NCI-H1694 (cell line): ENCODE results near the gene CIDEB.
"Not testable (repeated sequence)": the region's sequence is repeated elsewhere in the genome, so short reads cannot be mapped to it uniquely, and the experiment has no call there.

Experiments
- DNase-seq: peaks from one replicate; lab custom pipeline; 2025; lab: John Stamatoyannopoulos, UW

CIDEB gene, protein sequence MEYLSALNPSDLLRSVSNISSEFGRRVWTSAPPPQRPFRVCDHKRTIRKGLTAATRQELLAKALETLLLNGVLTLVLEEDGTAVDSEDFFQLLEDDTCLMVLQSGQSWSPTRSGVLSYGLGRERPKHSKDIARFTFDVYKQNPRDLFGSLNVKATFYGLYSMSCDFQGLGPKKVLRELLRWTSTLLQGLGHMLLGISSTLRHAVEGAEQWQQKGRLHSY

DNA sequence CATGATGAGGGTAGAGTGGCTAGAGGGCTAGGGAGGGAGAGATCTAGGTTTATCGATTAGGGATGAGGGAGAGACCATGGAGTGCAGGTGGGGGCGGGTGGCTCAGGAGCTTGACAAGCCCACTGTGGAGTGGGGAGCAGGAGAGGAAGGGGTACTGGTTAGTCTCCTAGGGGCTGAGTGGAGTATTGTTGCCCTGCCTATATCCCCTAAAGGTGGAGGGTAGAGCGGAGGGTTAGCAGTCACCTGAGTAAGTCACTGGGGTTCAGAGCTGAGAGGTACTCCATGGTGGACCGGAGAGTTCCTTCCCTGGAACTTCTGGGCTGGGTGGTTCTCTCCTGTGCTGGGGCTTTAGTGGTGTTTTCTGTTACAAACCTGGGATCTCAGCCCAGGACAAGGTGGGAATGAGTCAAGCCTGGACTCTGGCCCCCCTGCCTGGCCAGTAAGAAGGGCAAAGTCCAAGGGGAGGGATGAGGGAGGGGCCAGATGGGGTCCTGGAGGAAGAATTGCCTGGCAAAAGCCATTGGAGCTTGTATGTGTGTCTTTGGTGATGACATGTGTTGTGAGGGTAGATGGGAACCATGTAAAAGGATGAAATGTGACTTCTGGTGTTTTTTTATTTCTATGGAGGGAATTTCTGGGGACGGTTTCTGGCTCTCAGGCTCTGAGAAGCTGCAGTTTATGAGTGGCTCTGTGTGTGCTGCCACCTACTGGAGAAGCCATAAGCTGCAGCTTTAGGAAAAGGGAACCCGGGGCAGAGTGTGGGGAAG, at the start of gene CIDEB:
CIDEB (minus strand) TSS at position 403 of the 767 bp plus-strand sequence; CDS start at position 284, 119 bp downstream.
- peak; percentile 57 for DNase-seq

DNA sequence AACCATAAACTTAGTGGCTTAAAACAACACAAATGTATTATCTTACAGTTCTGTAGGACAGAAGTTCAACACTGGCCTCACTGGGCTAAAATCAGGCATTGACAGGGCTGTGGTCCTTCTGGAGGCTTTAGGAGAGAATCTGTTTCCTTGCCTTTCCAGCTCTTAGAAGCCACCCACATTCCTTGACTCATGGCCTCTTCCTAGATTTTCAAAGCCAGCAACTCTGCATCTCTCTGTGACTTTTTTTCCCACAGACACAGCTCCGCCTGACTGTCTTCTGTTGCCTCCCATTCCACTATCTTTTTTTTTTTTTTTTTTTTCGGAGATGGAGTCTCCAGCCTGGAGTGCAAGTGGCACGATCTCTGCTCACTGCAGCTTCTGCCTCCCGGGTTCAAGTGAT, 48.4 kb upstream of the CIDEB start:
- no peak for DNase-seq

DNA sequence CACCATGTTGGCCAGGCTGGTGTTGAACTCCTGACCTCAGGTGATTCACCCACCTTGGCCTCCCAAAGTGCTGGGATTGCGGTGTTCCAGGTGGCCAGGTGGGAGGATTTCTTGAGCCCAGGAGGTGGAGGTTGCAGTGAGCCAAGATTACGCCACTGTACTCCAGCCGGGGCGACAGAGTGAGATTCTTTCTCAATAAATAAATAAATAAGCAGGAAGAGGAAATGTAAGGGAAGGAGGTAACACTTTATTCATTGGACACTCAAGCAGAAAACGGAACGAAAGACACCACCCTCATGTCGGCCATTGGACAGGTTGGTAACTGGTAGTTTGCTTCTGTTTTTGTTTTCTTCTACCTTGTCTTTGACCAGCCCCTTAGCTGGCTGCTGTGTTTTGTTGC, 47.2 kb upstream of the CIDEB start:
- DNase-seq = no peak

DNA sequence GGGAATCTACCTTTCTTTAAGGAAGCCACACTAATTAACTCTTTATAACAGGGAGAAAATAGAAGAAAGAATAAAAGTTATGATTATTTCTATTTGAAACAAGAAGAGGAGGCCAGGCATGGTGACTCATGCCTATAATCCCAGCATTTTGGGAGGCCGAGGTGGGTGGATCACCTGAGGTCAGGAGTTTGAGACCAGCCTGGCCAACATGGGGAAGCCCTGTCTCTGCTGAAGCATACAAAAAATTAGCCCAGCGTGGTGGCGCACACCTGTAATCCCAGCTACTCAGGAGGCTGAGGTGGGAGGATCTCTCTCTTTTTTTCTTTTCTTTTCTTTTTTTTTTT, 46.7 kb upstream of the CIDEB start:
- not testable (repeated sequence) for DNase-seq

DNA sequence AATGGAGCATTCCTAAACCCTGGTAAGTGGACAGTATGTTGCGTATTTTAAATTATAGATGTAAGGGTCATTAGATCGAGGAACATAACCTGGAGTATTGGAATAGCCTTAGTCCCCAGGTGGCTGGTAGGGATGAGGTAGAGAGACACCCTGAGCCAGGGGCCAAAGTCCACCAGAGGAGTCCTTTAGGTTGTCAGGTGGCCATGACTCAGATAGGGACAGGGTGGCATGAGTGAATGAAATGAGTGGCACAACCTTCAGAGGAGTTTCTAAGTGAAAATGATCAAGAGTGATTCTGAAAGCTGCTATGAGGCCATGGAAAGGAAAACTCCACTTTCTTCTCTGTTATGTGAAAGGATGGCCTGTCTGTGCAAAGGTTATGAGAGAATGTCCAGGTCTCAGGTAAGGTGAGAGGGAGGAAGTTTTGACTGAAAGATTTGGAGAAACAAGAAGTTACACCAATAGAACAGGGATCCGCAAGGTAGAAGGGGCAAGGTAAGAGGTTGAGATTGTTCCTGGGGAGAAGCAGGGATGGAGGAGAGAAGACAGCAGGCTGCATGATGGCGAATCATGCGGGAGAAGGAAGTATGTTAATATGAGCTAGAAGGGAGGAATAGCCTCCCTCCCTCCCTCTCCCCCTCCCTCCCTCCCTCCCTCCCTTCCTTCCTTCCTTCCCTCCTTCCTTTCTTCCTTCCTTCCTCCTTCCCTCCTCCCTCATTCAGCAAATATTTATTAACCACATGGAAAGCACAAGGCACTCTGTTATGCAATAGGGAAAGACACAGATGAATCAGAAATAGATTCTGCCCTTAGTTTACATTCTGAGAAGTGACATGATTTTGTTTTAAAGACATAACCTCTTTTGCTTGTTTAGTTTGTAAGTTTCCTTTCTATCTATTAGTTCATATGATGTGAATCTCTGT, 46.0 kb upstream of the CIDEB start:
- DNase-seq = no peak

DNA sequence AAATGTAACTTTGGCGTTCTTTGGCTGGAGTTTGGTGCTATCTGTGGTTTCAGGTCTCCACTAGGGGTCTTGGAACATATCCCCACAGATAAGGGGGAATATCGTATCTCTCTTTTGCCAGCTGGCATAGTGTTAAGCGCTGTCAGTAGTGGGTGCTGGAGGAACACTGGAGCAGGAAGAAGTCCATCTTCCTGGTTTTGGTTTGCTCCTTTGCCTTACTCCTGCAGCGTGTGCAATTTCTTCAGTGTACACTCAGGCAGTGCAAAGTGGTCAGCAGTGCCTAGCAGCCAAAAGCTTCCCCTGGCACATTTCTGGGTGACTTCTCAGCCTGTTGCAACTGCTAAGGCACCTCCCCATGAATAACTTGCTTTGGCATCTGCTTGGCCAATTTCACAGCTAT, 43.7 kb upstream of the CIDEB start:
- DNase-seq = no peak

DNA sequence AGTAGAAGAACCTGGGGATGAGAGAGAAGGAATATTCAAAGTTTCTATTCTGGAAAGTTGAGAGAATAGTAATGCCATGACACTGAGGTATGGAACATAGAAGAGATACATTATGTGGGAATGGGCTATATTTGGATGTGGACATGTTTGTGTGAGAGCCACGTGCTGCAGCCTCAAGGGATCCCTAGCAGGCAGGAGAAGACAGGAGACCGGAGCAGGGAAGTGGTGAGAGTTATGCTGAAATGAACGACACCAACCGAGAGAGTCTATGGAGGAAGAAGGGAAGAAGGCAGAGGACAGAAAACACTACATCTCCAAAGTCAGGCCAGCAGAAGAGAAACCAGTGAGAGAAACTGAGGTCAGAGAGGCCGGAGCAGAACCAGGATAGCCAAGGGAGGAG, 42.0 kb upstream of the CIDEB start:
- no peak for DNase-seq

DNA sequence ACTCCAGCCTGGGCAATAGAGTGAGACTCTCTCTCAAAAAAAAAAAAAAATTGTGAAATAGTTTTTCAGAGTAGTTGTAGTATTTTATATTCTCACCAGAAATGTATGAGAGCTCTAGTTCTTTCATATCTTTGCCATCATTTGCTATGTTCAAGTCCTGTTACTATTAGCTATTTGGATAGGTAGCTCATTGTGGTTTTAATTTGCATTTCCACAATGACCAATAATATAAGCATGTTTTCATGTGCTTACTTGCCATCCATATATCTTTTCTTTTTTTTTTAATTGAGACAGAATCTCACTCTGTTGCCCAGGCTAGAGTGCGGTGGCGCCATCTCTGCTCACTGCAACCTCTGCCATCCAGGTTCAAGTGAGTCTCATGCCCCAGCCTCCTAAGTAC, 40.4 kb upstream of the CIDEB start:
- no peak for DNase-seq

DNA sequence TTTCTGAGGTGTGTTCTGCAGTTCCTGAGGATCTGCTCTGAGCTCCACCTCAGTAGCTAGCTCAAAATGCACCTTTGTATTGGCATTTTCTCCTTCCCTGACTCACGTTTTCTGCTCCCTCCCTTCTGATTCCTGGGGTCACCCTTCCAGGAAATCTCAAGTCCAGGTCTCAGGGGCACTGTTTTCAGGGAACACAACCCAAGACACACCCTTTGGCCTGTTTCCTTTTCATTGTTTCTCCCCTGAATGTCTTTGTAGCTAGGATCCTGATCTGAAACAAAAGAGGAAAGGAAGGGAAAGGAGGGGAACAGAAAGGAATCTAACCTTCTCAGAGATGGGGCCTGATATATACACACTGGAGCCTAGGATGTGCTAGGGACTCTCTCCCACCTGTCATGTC, 39.4 kb upstream of the CIDEB start:
- no peak for DNase-seq

DNA sequence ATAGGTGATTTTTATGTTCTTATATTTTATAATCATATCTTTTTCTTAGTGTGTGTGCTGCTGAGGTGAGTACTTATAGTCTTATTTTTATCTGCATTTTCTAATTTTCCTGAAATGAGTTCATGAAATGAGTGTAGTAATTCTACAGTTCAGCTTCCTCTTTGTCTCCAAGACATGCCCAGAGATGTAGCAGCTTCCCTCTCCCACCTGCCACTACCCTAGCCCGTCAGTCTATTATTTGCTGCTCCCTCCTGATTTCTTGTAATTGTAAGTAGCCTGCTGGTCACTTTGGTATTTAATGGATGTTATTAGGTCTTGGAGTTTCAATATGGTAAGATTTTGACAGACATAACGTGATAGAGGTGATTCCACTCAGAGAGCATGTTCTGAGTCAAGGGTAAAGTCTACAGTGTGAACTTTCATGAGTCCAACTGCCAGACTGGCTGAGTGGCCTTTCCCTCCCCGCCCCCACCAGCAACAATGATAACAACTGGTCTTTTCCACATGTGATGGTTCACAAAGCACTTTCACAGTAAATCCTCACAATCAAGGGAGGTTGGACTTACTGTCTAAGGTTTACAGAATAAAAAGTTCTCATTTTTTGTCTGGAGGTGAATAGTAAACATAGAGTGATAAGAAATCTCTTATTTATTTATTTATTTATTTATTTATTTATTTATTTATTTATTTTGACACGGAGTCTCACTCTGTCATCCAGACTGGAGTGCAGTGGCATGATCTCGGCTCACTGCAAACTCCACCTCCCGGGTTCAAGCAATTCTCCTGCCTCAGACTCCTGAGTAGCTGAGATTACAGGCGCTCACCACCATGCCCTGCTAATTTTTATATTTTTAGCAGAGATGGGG, 36.3 kb upstream of the CIDEB start:
- DNase-seq = no peak

DNA sequence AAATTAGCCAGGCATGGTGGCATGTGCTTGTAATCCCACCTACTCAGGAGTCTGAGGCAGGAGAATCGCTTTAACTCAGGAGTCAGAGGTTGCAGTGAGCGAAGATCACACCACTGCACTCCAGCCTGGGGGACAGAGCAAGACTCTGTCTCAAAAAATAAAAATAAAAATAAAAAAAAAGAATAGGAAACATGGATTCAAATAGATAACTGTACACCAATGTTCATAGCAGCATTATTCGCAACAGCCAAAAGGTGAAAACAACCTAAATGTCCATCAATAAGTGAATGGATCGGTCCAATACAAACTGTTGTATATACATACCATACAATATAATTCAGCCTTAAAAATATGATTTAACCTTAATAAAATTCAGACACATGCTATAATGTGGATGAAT, 35.1 kb upstream of the CIDEB start:
- no peak for DNase-seq

DNA sequence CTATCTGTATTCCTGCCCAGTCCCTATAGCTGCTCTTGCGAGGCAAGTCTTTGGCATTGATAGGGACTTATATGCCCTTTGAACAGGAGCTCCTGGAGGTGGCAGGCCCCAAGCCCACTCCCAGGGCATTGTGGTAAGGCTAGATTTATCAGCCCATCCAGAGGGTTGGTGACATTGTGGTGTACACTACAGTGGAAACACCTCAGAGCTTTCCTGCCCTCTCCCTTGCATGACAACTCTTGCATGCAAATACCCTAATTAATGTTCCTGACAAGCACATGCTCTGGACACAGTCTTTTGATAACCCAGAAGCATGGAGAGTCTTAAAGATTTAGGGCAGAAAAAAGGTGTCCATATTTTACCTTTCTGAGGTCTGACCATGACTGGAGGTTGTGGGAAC, 32.8 kb upstream of the CIDEB start:
- DNase-seq = no peak

DNA sequence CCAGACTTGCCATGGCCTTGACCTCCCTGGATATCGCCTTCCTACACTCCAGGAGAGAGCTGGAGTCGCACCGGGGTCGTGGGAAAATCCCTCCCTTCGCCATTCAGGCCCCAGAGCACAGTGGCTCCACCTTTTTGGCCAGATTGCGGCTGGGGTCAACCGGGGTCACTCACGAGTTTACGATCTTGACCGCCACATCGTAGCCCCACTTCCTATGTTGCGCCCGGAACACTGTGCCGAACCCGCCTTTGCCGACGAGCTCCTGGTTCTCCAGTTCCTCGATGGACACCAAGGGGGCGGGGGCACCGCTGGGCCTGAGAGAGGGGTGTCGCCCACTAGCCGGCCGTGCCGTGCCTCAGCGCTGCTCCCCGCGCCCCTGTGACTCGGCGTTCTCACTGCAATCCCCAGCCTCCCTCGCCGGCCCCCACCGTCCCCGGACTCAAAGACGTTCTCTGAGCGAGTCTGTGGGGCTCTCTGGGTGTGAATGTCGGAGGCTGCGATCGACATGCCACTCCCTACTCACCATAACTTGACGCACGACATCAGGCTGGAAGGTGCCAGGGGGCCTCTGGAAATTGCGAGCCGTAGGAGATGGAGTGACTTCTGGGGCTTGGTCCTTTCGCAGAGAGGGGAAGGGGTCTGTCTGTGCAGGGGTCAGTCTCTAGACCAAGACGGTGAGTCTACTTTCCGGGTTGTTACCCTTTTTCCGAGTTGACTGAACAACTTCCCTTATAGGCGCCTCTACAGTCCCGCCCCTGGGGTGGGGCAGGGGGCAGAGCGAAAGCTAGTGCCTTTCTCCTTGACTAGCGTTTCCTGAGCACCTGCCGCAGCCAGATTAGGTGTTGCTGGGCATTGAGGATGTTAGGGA, 31.7 kb upstream of the CIDEB start, which contains the start of gene RIPK3:
RIPK3 (minus strand) TSS at position 708 of the 868 bp plus-strand sequence; CDS start at position 543, 165 bp downstream.
- DNase-seq = no peak

DNA sequence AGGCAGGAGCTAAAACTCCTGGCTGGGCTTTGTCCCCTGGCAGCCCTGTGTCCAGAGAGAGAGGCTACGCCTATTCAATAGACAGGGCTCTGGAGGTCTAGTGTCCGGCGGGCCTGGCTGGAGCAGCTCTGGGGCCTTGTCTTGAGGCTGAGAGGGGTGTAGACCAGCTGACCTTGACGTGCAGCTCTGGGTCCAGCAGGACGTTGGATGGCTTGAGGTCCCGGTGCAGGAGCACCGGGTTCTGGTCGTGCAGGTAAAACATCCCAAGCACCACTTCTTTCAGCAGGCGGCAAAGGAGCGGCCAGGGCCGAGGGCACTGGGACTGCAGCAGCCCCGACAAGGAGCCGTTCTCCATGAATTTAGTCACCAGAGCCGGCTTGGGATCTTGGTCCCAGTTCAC, 31.1 kb upstream of the CIDEB start:
- DNase-seq = no peak

DNA sequence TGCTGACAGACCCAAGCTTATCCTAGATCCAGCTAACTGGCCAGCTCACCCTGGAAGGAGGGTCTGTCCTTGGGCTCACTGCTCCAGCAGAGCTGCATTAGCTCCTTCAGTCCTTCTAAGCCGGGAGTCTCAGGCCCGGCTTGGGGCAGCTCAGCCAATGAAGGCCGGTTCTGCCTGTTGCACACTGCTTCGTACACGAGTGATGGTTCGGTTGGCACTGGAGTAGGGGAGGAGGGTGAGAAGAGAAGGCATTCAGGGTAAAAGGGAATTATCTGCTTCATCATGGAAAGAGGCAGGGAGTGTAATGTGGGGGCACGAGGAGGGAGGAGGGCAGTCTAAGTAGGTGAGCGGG, 30.0 kb upstream of the CIDEB start:
- DNase-seq = no peak

DNA sequence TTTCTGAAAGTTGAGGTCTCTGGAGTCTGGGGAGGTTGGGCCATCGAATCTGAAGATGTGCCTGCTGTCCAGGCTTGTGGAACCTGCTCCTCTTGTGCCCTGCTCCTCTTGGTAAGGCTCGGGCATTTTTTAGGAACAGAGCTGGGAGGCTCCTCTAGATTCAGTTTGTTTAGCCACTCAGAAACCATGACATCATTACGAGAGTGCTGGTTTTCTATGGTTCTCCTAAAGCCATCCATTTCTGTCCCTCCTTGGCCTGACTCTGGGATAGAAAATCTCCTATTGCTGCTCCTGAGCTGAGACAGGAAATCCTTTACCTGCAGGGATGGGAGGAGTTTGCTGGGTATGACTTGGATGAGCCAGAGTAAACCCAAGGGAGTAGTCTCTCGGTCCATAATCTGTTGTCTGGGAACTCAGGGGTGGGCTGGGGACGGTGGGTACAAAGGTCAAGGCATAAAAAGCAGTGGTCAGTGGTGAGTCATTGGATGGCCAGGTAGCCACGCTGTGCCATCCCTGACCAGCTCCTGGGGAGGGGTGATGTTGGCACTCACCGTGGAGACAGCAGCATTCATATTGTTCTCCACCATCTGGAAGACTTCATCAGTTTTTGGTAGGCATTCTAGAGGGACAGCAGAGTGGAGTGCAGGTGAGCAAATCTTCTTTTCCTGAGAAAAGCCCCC, 29.5 kb upstream of the CIDEB start:
- no peak for DNase-seq

DNA sequence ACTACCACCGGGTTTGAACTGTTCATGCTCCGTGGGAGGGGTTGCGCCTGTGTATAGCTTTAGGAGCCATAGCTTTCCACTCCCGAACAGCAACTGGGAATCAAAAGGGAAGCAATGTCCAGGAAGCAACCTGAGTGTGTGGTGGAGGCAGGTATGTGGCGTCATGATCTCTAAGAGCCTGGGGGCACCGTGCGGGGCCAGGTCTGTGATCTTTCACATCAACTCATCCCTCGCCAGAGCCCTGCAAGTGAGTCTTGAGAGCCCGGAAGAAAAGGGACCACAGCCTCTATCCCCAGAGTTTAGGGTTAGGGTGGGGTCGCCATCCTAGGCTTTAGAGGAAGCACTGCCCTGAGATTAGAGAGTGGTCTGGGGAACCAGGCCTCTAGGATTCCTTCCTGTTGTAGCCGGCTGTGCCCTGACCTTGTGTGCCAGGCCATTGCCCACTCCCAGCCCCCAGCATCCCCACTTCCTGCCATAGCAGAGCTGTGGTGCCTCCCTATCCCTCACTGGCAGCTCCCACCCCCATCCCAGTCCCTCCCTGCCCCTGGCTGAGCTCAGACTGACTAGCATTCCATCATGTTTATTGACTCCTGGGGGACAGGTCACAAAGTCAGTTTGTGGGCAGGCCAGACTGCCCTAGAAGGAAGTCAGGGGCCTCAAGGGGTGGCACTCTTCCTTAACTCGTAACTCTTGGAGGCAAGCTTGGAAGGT, 27.8 kb upstream of the CIDEB start:
- no peak for DNase-seq

DNA sequence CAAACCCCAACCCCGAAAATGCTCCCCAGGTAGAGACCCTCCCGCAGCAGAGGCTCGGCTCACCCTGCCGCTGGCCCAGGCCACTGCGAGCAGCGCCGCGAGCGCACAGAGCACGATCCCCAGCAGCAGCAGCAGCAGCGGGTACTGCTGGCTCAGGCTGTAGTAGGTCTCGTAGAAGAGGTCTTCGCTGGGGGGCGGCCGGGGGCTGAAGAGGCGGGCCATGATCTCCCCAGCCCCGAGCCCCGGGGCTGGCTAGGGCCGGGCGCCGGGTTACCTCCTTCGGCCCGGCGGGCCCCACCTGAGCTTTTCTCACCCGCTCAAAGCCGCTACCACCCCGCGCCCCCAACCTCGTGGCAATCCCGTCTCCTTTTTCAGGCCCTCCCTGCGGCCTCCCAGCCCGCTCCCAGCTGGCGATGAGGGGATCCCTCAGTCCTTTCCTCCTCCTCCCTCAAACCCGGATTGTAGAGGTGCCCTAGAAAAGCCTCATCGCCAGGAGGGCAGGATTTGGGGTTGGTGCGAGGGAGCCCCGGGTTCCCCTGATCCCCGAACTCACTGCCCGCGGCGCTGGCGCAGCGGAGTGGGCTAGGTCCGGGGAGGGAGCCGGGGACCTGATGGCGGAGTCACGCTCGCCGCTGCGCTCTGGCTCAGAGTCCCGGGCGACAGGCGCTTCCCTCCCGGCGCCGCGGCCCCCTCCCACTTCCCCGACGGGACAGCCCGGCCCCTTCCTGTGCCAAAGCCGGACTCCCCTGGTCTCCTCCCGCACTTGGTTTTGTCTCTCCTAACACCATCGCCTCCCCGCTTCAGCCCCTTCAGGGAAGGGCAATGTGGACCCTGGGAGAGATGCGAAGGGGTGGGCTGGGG, 26.9 kb upstream of the CIDEB start, which contains the start of gene ADCY4:
ADCY4 (minus strand) TSS at position 641 of the 861 bp plus-strand sequence; CDS start at position 222, 419 bp downstream.
- DNase-seq = no peak
